DMS153 treated with DMSO at 0.1 percent for 48 hours (cell line): ENCODE results near the gene IFT20.
"Not testable (repeated sequence)": the region's sequence is repeated elsewhere in the genome, so short reads cannot be mapped to it uniquely, and the experiment has no call there.

Source experiments
- DNase-seq: peaks from one replicate; lab custom pipeline; 2025; ENCODE audit not compliant: unreplicated experiment; lab: John Stamatoyannopoulos, UW

The IFT20 gene

DNA sequence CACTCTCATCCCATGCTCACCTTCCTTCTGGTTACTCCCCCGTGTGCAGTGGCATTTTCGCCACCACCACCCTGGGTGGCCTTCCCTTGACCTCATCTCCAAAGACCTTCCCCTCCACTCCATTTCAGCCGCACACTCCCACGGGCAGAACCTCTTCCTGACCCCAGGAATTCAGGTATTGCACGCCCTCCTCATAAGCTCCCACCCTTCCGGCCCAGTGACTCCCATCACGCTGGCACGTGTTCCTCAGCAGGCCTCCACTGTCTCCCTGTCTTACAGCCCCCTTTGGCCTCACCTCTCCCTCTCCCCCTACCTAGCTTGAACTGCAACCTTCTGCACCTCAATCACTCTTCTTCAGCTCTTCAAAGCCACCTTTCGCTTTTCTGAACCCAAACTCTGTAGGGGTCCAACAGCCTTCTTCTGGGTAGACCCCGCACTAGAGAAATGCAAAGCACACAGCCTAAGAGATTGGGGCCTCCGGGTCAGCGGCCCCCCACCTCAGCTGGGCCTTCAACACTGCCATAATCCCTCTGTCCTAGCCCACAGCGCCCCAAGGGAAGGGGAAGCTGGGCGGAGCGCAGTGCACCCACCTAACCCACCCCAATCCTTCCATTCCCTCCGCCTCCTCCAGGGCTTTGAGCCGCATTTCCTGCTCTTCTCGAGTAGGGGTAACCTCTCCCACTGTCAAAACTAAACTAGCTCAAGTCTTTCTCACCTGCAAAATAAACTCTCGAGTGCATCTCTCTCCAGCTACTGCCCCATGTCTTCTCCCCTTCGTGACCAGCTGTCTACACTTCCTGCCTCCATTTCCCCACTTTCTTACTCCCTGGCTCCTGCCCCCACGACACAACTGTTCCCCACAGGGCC lies 17.9 kb downstream of the IFT20 start:
- no peak for DNase-seq

DNA sequence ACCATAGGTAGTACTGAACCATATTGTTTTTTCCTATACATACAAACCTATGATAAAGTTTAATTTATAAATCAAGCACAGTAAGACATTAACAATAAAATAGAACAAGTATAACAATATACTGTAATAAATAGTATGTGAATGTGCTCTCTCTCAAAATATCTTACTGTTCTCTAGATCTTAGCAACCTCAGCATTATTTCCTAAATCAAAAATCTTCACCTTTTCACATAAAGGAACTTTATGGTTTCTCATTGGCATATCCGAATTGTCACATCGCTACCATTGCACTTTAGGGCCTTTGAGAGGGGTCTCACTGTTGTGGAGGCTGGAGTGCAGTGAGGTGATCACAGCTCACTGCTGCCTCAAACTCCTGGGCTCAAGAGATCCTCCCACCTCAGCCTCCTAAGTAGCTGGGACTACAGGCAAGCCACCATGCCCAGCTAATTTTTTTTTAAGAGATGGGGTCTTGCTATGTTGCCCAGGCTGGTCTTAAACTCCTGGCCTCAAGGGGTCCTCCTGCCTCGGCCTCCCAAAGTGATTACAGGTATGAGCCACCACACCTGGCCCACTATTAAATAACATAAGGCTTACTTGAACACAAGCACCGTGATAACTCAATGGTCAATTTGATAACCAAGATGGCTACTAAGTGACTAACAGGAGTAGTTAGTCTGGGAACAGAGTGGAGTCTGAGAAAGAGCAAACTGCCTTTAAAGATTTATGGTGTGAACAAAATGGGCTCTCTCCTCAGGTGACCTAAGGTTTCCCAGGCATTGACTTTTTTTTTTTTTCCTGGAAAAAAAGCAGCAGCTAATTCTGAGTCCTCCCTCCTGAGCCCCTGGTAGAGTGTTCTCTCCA lies 19.2 kb downstream of the IFT20 start:
- DNase-seq, result no peak

DNA sequence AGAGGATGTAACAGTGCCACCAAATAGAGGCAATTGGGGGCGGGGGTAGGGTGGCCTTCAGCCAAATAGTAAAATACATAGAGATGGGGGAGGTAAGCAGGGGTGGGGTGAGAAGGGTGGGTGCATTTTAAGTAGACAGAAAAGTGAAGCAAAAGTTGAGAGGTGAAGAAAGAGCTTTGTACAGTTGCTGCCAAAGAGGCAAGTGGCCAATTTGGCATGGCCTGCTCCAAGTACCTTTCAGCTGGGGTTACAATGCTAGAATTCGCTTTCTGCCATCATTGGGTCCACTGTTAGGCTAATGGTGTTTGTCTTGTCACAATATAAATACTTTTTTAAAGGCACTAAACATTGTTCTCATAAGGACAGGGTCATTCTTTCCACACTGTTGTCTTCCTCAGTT lies 21.4 kb downstream of the IFT20 start:
- no peak for DNase-seq

DNA sequence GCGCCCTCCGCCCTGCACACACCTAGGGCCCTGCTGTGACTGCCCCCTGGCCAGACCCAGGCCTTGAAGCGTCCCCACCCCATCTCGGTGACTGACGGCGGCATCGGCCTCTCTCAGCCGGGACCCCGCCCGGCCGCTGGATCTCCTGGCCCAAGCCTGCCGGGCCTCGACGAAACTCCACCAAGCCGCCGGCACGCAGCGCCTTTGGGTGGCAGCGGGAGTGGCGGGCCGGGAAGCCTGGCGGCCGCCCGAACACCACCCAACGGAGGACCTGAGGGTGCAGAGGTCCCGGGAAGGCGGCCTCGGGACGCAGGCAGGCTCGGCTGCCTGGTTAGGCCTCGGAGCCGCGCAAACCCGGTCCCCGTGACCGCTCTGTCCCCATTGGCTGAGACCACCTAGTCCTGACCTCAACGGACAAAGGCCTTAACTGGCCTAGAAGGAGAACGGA lies 28.3 kb downstream of the IFT20 start:
- no peak for DNase-seq

DNA sequence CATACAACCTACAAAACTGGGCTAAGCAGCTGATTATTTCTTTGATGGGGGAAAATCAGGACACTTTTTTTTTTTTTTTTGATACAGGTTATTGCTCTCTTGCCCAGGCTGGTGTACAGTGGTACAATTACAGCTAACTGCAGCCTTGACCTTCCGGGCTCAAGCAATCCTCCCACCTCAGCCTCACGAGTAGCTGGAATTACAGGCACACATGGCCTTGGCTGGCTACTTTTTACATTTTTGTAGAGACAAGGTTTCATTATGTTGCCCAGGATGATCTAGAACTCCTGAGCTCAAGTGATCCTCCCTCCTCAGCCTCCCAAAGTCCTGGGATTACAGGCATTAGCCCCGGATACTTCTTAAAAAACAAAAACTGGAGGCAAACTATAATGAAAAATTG lies 36.8 kb downstream of the IFT20 start:
- no peak for DNase-seq

DNA sequence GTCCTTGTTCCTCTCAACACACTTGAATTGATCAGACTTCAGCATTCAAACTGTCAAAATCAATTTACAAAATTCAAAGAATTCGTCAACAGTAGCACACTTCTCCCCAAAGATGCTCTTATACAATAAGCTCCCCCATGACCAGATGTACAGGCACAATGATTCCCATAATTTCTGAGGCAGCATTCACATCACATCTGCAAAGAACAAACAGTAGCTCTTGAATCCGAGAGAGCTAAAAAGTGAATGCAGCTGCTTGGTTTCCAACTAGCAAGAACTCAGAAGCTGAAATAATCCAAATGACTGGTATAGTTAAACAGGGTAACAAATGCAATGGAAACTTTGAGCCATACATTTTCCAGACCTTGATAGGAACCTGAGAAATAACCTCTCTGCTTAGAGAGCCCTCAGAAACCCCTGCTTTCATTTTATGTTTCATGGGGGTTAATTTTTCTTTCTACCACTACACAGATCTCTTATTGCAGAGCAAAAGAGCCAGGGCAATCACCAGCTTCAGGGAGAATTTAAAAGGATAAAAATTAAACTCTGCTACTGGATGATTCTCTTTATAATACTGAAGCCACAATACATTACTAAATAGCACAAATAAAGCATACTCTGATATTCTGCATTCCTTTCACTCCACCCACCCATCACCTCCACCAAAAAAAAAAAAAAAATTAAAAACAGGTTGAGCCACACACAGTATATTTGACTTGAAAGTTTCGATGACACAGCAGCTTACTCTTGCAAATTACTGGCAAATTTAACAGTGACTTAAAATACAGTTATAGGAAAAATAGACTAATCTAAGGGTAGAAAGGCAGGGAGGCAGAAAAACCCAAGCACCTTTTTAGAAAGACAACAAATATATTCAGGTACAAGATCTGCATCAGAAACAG lies 39.3 kb downstream of the IFT20 start:
- no peak for DNase-seq

DNA sequence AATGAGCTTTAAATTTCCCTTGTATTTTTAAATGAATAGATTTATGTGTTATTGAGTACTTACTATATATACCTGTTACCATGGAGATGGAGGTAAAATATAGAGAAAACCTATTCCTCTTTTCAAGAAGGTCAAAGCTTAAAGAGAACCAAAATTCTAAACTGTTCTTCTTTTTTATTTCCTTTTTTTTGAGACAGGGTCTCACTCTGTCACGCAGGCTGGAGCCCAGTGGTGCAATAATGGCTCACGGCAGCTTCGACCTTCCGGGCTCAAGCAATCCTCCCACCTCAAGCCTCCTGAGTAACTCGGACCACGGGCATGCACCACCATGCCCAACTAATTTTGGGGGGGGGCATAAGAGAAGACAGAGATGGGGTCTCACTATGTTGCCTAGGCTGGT lies 41.3 kb downstream of the IFT20 start:
- no peak for DNase-seq

DNA sequence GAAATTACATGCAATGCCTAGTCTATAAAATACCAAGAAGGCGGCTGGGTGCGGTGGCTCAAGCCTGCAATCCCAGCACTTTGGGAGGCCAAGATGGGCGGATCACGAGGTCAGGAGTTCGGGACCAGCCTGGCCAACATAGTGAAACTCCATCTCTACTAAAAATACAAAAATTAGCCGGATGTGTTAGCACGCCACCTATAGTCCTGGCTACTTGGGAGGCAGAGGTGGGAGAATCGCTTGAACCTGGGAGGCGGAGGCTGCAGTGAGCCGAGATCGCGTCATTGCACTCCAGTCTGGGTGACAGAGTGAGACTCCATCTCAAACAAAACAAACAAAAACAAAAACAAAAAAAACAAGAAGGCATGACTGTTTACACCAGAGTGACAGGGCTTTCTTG lies 42.4 kb downstream of the IFT20 start:
- DNase-seq, result not testable (repeated sequence)

DNA sequence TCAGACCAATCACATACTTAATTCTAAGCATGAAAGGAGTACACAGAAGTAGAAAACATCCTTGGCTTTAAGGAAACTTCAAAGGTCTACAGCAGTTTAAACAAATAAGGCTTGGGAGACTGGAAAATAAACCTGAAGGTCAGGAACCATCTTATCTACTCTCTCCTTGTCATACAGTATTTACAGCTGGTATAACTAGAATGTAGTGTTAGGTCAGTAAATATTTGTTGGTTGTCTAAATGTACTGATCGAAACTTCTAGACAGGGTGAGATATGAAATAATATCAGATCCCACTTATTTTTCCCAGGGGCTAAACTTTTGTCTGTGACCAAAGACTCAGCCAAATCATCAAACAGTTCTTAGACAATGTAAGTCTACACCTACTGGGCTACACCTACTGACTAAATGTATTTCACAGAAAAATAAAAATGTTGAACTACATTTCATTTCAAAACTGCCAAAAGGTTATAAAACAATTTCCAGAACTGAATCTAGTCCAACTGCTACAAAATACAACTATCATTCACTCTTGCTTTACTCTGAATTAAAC lies 43.4 kb downstream of the IFT20 start:
- DNase-seq, result no peak

DNA sequence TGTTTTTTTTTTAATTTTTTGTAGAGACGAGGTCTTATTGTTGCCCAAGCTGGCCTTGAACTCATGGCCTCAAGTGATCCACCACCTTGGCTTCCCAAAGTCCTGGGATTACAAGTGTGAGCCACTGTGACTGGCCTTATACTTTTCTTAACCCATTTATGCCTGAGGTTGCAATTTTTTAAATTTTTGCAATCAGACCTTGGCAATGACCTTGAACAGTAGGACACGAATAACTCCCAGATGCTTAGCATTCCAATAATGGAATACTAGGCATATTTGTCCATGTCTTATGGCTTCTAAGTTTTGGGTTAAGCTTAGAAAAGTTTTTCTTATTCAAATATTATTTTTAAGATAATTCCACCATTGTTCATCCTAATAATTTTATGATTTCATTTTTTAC lies 44.6 kb downstream of the IFT20 start:
- no peak for DNase-seq

DNA sequence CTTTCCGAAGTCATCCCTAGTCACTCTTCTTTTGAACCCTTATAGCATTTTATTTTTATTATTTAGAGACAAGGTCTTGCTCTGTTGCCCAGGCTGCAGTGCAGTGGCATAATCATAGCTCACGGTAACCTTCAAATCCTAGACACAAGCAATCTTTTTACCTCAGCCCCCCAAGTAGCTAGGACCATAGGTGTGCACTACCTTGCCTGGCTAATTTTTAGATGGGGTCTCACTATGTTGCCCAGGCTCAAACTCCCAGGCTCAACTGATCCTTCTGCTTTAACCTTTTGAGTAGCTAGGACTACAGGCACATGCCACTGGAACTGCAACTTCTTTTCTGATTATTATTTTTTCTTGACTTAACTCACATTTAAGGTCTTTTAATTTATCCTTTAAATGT lies 49.3 kb downstream of the IFT20 start:
- no peak for DNase-seq

DNA sequence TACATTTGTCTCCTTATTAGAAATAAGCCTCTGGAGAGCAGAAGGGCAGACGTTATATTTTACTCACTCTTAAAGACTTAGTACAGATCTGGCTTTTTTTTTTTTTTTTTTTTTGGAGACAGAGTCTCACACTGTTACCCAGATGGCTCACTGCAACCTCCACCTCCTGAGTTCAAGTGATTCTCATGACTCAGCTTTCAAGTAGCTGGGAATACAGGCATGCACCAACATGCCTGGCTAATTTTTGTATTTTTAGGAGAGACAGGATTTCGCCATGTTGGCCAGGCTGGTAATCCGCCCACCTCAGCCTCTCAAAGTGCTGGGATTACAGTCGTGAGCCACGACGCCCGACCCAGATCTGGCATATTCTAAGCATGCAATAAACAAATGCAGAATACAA lies 52.7 kb downstream of the IFT20 start:
- no peak for DNase-seq

DNA sequence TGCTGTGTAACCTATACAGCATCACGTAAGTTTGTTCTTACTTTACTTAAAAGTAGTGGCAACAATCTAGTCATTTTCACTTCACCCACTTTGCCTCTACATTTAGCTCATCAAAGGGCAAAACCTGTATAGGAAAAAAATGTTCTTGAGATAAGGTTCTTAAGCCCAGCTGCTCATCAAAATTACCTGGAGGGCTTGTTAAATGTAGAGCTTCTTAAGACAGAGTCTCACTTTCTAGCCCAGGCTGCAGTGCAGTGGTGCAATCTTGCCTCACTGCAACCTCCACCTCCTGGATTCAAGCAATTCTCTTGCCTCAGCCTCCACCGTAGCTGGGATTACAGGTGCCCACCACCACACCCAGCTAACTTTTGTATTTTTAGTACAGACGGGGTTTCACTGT lies 54.4 kb downstream of the IFT20 start:
- no peak for DNase-seq

DNA sequence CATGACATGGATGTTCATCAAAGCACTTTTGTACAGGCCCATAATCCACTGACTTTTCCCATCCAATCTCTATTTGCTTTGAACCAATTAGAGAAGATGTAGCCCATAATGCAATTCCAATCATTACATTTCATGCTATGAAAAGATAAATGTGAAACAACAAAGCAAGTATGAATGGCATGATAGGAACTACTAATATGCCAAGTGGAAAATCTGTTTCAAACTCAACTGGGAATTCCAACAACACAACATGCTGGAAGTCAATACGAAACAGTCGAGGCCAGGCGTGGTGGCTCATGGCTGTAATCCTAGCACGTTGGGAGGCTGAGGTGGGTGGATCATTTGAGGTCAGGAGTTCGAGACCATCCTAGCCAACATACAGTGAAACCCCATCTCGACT lies 55.9 kb downstream of the IFT20 start:
- DNase-seq, result no peak
